K562 (cell line): ENCODE data around the gene EFHC1. TPM values are rescaled to one million over a fixed set of nuclear protein-coding genes. Genes with fewer than 3 reads are reported as not detected.

Source experiments
- ATAC-seq: fragments of 200-7000 bp; cut with Tn5 transposase; 3 replicates; pipeline ENCODE4 v1.9.1; 2020; ENCODE audit warnings: moderate library complexity
- BruUV-seq: library from RNA; stranded (reverse); fragments of 400-500 nt; replicated peaks from 2 replicates; lab custom pipeline; 2021; lab: Mats Ljungman, UMichigan
- CTCF ChIA-PET: fragments of 300-600 bp; formaldehyde crosslinking; extraction: SDS; loops from one replicate; lab custom pipeline; 2021; ENCODE audit warnings: low intra/inter-chr PET ratio; lab: Yijun Ruan, JAX
- POLR2A ChIA-PET: fragments of 300-600, 350-650 bp; sonication (Branson Sonifier 250); formaldehyde crosslinking; extraction: SDS; loops from one replicate; lab custom pipeline; 2021; ENCODE audit warnings: antibody characterized with exemption, inconsistent platforms; lab: Yijun Ruan, JAX
- DNase-seq, 4 experiments: peaks; one replicate each; pipeline versions ENCODE4 v3.0.0 to v3.0.0-alpha.2; 2011 to 2018; ENCODE audit warnings: low spot score in 3 of 4, mixed read lengths in 3 of 4; ENCODE audit errors: extremely low read depth in 1 of 4
- FAIRE-seq: peaks from 2 replicates; lab custom pipeline; 2011; peaks lifted over from hg19 to GRCh38; lab: Jason Lieb, UNC
- H2AFZ ChIP-seq: 2 replicates; pipeline ENCODE4 v1.6.0; 2011; ENCODE audit warnings: low read depth, low read length, control low read depth, inconsistent platforms
- H3K27ac ChIP-seq: fragments of 200-600 bp; 3 replicates; pipeline ENCODE4 v1.8.0; 2011; ENCODE audit warnings: low read depth, mild to moderate bottlenecking, control low read depth, inconsistent platforms, low read length, moderate library complexity, mixed read lengths; ENCODE audit errors: extremely low read depth
- H3K27me3 ChIP-seq, 2 experiments: fragments of 300-600 bp in 1 of 2; 2 replicates in 1 of 2; 3 replicates in 1 of 2; pipeline versions ENCODE4 v1.6.0 to v1.8.0; 2011; ENCODE audit warnings: inconsistent platforms in 2 of 2, low read length in 2 of 2, mild to moderate bottlenecking in 1 of 2, mixed read lengths in 1 of 2, moderate library complexity in 1 of 2; ENCODE audit not compliant: control insufficient read depth in 2 of 2, insufficient read depth in 2 of 2
- H3K36me3 ChIP-seq: fragments of 300-600 bp; 3 replicates; pipeline ENCODE4 v1.8.0; 2011; ENCODE audit warnings: mild to moderate bottlenecking, low read length, inconsistent platforms; ENCODE audit not compliant: control insufficient read depth, insufficient read depth
- H3K4me1 ChIP-seq, 2 experiments: fragments of 200-600 bp in 1 of 2; replicated peaks in 1 of 2; 2 replicates in 1 of 2; 3 replicates in 1 of 2; pipeline versions ENCODE4 v1.5.1 to v1.8.0; 2011; ENCODE audit warnings: inconsistent platforms in 2 of 2, low read length in 2 of 2, mild to moderate bottlenecking in 1 of 2, mixed read lengths in 1 of 2, moderate library complexity in 1 of 2; ENCODE audit not compliant: control insufficient read depth in 2 of 2, insufficient read depth in 2 of 2
- H3K4me2 ChIP-seq: 2 replicates; pipeline ENCODE4 v1.6.1; 2011; ENCODE audit warnings: low read length, control low read depth, inconsistent platforms, mixed read lengths; ENCODE audit not compliant: insufficient read depth
- H3K4me3 ChIP-seq: fragments of 200-600 bp; sonication (generic), shearing (Covaris generic); 2 replicates; pipeline ENCODE4 v1.5.1; 2016; ENCODE audit warnings: control low read depth, inconsistent platforms
- H3K79me2 ChIP-seq: fragments of 200-600 bp; 3 replicates; pipeline ENCODE4 v1.8.0; 2011; ENCODE audit warnings: low read length, inconsistent platforms; ENCODE audit not compliant: control insufficient read depth, insufficient read depth
- H3K9ac ChIP-seq, 2 experiments: 2 replicates each; pipeline versions ENCODE4 v1.6.0 to v1.6.1; 2011; ENCODE audit warnings: low read depth in 2 of 2, low read length in 2 of 2, control low read depth in 1 of 2, inconsistent platforms in 1 of 2, mild to moderate bottlenecking in 1 of 2, mixed read lengths in 1 of 2; ENCODE audit not compliant: insufficient read depth in 1 of 2
- H3K9me1 ChIP-seq: one replicate; pipeline ENCODE4 v1.6.0; 2011; ENCODE audit warnings: inconsistent platforms, mild to moderate bottlenecking, low read length, moderate library complexity; ENCODE audit not compliant: control insufficient read depth, insufficient read depth
- H3K9me3 ChIP-seq: replicated peaks from 2 replicates; pipeline ENCODE4 v1.5.1; 2011; ENCODE audit warnings: low read depth, low read length, inconsistent platforms; ENCODE audit not compliant: control insufficient read depth, insufficient read depth
- H4K20me1 ChIP-seq: replicated peaks from 2 replicates; pipeline ENCODE4 v1.6.1; 2011; ENCODE audit warnings: low read length, inconsistent platforms, mixed read lengths; ENCODE audit not compliant: control insufficient read depth, insufficient read depth
- ARHGAP35 ChIP-seq: fragments of 450-650 bp; IDR thresholded peaks from 2 replicates; pipeline ENCODE4 v1.6.1; 2018; ENCODE audit not compliant: partially characterized antibody
- EGR1 ChIP-seq: fragments of 450-650 bp; conservative IDR thresholded peaks from 2 replicates; pipeline ENCODE4 v1.6.1; 2017; ENCODE audit warnings: mild to moderate bottlenecking
- HDAC1 ChIP-seq, 2 experiments: fragments of 450-650 bp; IDR thresholded peaks; 2 replicates each; pipeline ENCODE4 v1.6.1; 2016 to 2017; ENCODE audit warnings: inconsistent platforms in 1 of 2, mild to moderate bottlenecking in 1 of 2, moderate library complexity in 1 of 2
- HOMEZ ChIP-seq: fragments of 250-450 bp; sonication (Bioruptor Pico); IDR thresholded peaks from 2 replicates; pipeline ENCODE4 v1.4.0; 2020; ENCODE audit warnings: mild to moderate bottlenecking, moderate library complexity
- KAT7 ChIP-seq: sonication (generic); formaldehyde crosslinking; IDR thresholded peaks from 2 replicates; pipeline ENCODE4 v1.8.0; 2022; ENCODE audit warnings: missing genetic modification reagents, mild to moderate bottlenecking, borderline replicate concordance
- PHF8 ChIP-seq: fragments of 200-600 bp; sonication (generic); IDR thresholded peaks from 2 replicates; pipeline ENCODE4 v1.6.1; 2012; ENCODE audit warnings: mixed run types, mild to moderate bottlenecking, inconsistent platforms, low read length, moderate library complexity, borderline replicate concordance
- SNRNP70 ChIP-seq: fragments of 200-400 bp; formaldehyde crosslinking; optimal IDR thresholded peaks from 2 replicates; pipeline ENCODE3; 2017; ENCODE audit warnings: low read depth, low read length
- SUPT5H ChIP-seq: fragments of 450-650 bp; IDR thresholded peaks from 2 replicates; pipeline ENCODE4 v1.6.1; 2016
- USF1 ChIP-seq: sonication (generic); formaldehyde crosslinking; IDR thresholded peaks from 2 replicates; pipeline ENCODE4 v1.9.0; 2022; ENCODE audit warnings: mild to moderate bottlenecking, missing genetic modification reagents
- ZNF41 ChIP-seq: fragments of 250-450 bp; sonication (Bioruptor Pico); conservative IDR thresholded peaks from 2 replicates; pipeline ENCODE4 v1.4.0; 2020; ENCODE audit warnings: mild to moderate bottlenecking
- ZZZ3 ChIP-seq: fragments of 450-650 bp; IDR thresholded peaks from 2 replicates; pipeline ENCODE4 v1.6.1; 2016; ENCODE audit warnings: antibody characterized with exemption, mild to moderate bottlenecking, moderate library complexity
- WGBS: fragments of 100-300 bp; shearing (Covaris generic); methylation state at CpG from one replicate; pipeline ENCODE4 v1.1.6; 2016; ENCODE audit warnings: low coverage, mixed read lengths; ENCODE audit not compliant: insufficient coverage; ENCODE audit errors: missing lambda C conversion rate; 5-methylcytosine and 5-hydroxymethylcytosine counted together
- in situ Hi-C: fragments of 300-500 bp; cut with MboI; formaldehyde crosslinking; loops from 4 replicates; pipeline ENCODE4 v1.15.0; 2018; ENCODE audit warnings: inconsistent platforms, mixed read lengths
- intact Hi-C: fragments of 100-400 bp; cut with micrococcal nuclease; formaldehyde crosslinking; loops from 2 replicates; pipeline ENCODE4 v1.14.2; 2022
- polyA plus RNA-seq, 8 experiments: library from polyadenylated mRNA; depleted of rRNA in 4 of 8; stranded (reverse) in 5 of 8; unstranded in 3 of 8; fragments of >200 nt; fragmentation: Nextera tagmentation in 2 of 8; fragmentation: Illumina TruSeq in 1 of 8; extraction: Ambion mirVana in 2 of 8; extraction: Trizol in 1 of 8; gene quantifications; 2 replicates each; pipeline versions ENCODE4 v1.2.1 to v1.2.3, GENCODE V29; 2011 to 2014; ENCODE audit warnings: inconsistent platforms in 1 of 8, missing spikeins in 1 of 8
- total RNA-seq, 7 experiments: library from RNA; depleted of rRNA in 6 of 7; stranded (reverse); fragments of >200 nt in 6 of 7; fragmentation: Illumina TruSeq in 2 of 7; extraction: Trizol in 2 of 7; gene quantifications; 2 replicates each; pipeline versions ENCODE4 v1.2.1 to v1.2.3, GENCODE V29; 2011 to 2021; ENCODE audit warnings: low replicate concordance in 1 of 7
- TF ChIP-seq, protein P1 (sequence below), 2 experiments: fragments of 450-650 bp in 1 of 2; sonication (generic) in 1 of 2; formaldehyde crosslinking in 1 of 2; IDR thresholded peaks; 2 replicates each; pipeline versions ENCODE4 v1.7.1 to v1.9.0; 2016 to 2022; ENCODE audit warnings: inconsistent platforms in 1 of 2, mild to moderate bottlenecking in 1 of 2, missing genetic modification reagents in 1 of 2

Gene EFHC1
- total and polyA plus RNA-seq, 9 of the 15 experiments (the other 6 are each of a cell fraction or from before 2014, with no cell fraction given), result 9.5 to 31.0 (median 14.9) TPM

- Histone ChIP-seq H3K79me2 (no peaks in the 10 kb centered on the region), H3K9me1 (no peaks in the 10 kb centered on the region), H3K4me2 (no peak overlapping the region), H3K4me1 (peaks cover 11 to 37% of the 10 kb centered on the region in 2 experiments; a peak in 4 of 5 replicates), H3K36me3 (no peaks in the 10 kb centered on the region), H3K9me3 (no peaks in the 10 kb centered on the region), H3K9ac (no peak overlapping the region), H4K20me1 (no peaks in the 10 kb centered on the region), H3K27me3 (no peaks in the 10 kb centered on the region), H3K4me3 (no peak overlapping the region), H3K27ac (no peak overlapping the region), H2AFZ (no peak overlapping the region)
- ATAC-seq (peak; percentile 4; the same call in 1 of the 3 replicates), DNase-seq (peak in 1 of 4 experiments; percentile 43), FAIRE-seq (no peak)
- ChIA-PET CTCF (no interaction called here), POLR2A (interaction anchor here (0.8 kb wide), 2 partner anchors 31 to 328 kb away, joined by 3 to 5 read pairs; no protein-coding TSS in a partner anchor)
- WGBS, result 12% methylated on average over 1 of the region's 1 CpG
- no TSS peak for BruUV-seq
- intact Hi-C loops (no loop called here), in situ Hi-C loops (loop anchor here (5.0 kb wide), 1 partner anchor 101 kb away; no protein-coding TSS in a partner anchor)
- TF ChIP-seq HOMEZ (CRISPR knock-in tag) (no peak), ZZZ3 (no peak), ZNF41 (CRISPR knock-in tag) (no peak), ARHGAP35 (no peak), SNRNP70 (no peak), HDAC1 (IDR thresholded peaks at IDR 0.05) (0 out of 4 replicates have a peak, but pooled peaks of 1 of the 2 experiments have one; percentile 16), SUPT5H (no peak), KAT7 (CRISPR knock-in tag) (no peak), PHF8 (no peak), USF1 (CRISPR knock-in tag) (no peak), EGR1 (no peak)
- TF ChIP-seq, protein P1, sequence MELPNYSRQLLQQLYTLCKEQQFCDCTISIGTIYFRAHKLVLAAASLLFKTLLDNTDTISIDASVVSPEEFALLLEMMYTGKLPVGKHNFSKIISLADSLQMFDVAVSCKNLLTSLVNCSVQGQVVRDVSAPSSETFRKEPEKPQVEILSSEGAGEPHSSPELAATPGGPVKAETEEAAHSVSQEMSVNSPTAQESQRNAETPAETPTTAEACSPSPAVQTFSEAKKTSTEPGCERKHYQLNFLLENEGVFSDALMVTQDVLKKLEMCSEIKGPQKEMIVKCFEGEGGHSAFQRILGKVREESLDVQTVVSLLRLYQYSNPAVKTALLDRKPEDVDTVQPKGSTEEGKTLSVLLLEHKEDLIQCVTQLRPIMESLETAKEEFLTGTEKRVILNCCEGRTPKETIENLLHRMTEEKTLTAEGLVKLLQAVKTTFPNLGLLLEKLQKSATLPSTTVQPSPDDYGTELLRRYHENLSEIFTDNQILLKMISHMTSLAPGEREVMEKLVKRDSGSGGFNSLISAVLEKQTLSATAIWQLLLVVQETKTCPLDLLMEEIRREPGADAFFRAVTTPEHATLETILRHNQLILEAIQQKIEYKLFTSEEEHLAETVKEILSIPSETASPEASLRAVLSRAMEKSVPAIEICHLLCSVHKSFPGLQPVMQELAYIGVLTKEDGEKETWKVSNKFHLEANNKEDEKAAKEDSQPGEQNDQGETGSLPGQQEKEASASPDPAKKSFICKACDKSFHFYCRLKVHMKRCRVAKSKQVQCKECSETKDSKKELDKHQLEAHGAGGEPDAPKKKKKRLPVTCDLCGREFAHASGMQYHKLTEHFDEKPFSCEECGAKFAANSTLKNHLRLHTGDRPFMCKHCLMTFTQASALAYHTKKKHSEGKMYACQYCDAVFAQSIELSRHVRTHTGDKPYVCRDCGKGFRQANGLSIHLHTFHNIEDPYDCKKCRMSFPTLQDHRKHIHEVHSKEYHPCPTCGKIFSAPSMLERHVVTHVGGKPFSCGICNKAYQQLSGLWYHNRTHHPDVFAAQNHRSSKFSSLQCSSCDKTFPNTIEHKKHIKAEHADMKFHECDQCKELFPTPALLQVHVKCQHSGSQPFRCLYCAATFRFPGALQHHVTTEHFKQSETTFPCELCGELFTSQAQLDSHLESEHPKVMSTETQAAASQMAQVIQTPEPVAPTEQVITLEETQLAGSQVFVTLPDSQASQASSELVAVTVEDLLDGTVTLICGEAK (IDR thresholded peaks at IDR 0.05), result no peak
- TF ChIP-seq, protein P1 (CRISPR knock-in tag; IDR thresholded peaks at IDR 0.05), result no peak
Measured at GRCh38 chr6:52392944-52393343, 27.2 kb upstream of the EFHC1 start.
